GM12892 (cell line): ENCODE results near the gene NELL1.

Source experiments
- POLR2A ChIP-seq: IDR thresholded peaks from 2 replicates; pipeline ENCODE4 v1.6.1; 2011; ENCODE audit warnings: low read depth, low read length, control low read depth
- POLR2AphosphoS5 ChIP-seq: IDR thresholded peaks from 2 replicates; pipeline ENCODE4 v1.6.1; 2011; ENCODE audit warnings: low read depth, low read length, control low read depth
- TAF1 ChIP-seq: IDR thresholded peaks from 2 replicates; pipeline ENCODE4 v1.6.1; 2011; ENCODE audit warnings: low read depth, mild to moderate bottlenecking, control low read depth, low read length, borderline replicate concordance

GRCh38 chr11:21405422-21405821, 736.0 kb downstream of the NELL1 start:
- TF ChIP-seq POLR2A (no peak), POLR2AphosphoS5 (no peak), TAF1 (no peak)
